Smooth muscle cell (in vitro differentiated cells): ENCODE data around the gene PPAT. TPM values are rescaled to one million over a fixed set of nuclear protein-coding genes. Genes with fewer than 3 reads are reported as not detected.
A peak's percentile ranks its signal among the peaks of the same experiment; 100 is the strongest.

Source experiments
- DNase-seq: peaks from one replicate; lab custom pipeline; 2025; ENCODE audit not compliant: unreplicated experiment; lab: John Stamatoyannopoulos, UW
- H2AFZ ChIP-seq: fragments of 200-600 bp; sonication (generic); 2 replicates; pipeline ENCODE4 v1.6.0; 2016; ENCODE audit warnings: antibody characterized with exemption, low read depth, mild to moderate bottlenecking
- H3F3A ChIP-seq: fragments of 200-600 bp; sonication (generic); 2 replicates; pipeline ENCODE4 v1.6.0; 2017; ENCODE audit warnings: antibody characterized with exemption, low read depth
- H3K27ac ChIP-seq: fragments of 200-600 bp; sonication (generic); 2 replicates; pipeline ENCODE4 v1.5.1; 2016; ENCODE audit warnings: low read depth, mild to moderate bottlenecking
- H3K27me3 ChIP-seq: fragments of 200-600 bp; sonication (generic); 2 replicates; pipeline ENCODE4 v1.6.1; 2016; ENCODE audit warnings: low read depth, mild to moderate bottlenecking
- H3K36me3 ChIP-seq: fragments of 200-600 bp; sonication (generic); 2 replicates; pipeline ENCODE4 v1.5.1; 2016; ENCODE audit warnings: low read depth
- H3K4me1 ChIP-seq: fragments of 200-600 bp; sonication (generic); 2 replicates; pipeline ENCODE4 v1.5.1; 2016; ENCODE audit warnings: low read depth
- H3K4me2 ChIP-seq: fragments of 200-600 bp; sonication (generic); 2 replicates; pipeline ENCODE4 v1.6.0; 2016; ENCODE audit warnings: mild to moderate bottlenecking
- H3K4me3 ChIP-seq: fragments of 200-600 bp; sonication (generic); 2 replicates; pipeline ENCODE4 v1.5.1; 2016; ENCODE audit warnings: mild to moderate bottlenecking
- H3K79me2 ChIP-seq: fragments of 200-600 bp; sonication (generic); 2 replicates; pipeline ENCODE4 v1.6.0; 2016; ENCODE audit warnings: low read depth, mild to moderate bottlenecking
- H3K9ac ChIP-seq: fragments of 200-600 bp; sonication (generic); 2 replicates; pipeline ENCODE4 v1.6.0; 2016; ENCODE audit warnings: low read depth
- H3K9me3 ChIP-seq: fragments of 200-600 bp; sonication (generic); replicated peaks from 2 replicates; pipeline ENCODE4 v1.5.1; 2016; ENCODE audit warnings: low read depth
- H4K20me1 ChIP-seq: fragments of 200-600 bp; sonication (generic); 2 replicates; pipeline ENCODE4 v1.6.0; 2016; ENCODE audit warnings: low read depth
- CTCF ChIP-seq: fragments of 200-600 bp; sonication (generic); IDR thresholded peaks from 2 replicates; pipeline ENCODE4 v1.5.1; 2017; ENCODE audit warnings: borderline replicate concordance, mild to moderate bottlenecking, antibody characterized with exemption; ENCODE audit not compliant: insufficient read depth, poor library complexity, severe bottlenecking
- WGBS: methylation state at CpG from one replicate; pipeline ENCODE4 v1.1.7; 2016; ENCODE audit warnings: low lambda C conversion rate; 5-methylcytosine and 5-hydroxymethylcytosine counted together
- polyA plus RNA-seq: library from polyadenylated mRNA; unstranded; fragments of >200 nt; fragmentation: Nextera tagmentation; extraction: Ambion mirVana; gene quantifications from 2 replicates; pipeline ENCODE4 v1.2.1, GENCODE V29; 2016
- total RNA-seq: library from RNA; depleted of rRNA; stranded (reverse); fragments of >200 nt; gene quantifications from 2 replicates; pipeline ENCODE4 v1.2.3, GENCODE V29; 2014

Gene PPAT
- total and polyA plus RNA-seq, 2 experiments from 2014 or later: 11.6 to 26.8 TPM

- Histone ChIP-seq H3K4me2 (peak overlapping the region; percentile 88), H4K20me1 (peaks cover 13% of the 10 kb centered on the region), H3K27ac (peak overlapping the region; percentile 95), H3F3A (peaks cover 19% of the 10 kb centered on the region), H3K9me3 (no peaks in the 10 kb centered on the region), H3K27me3 (no peaks in the 10 kb centered on the region), H3K4me3 (no peak overlapping the region), H3K79me2 (peaks cover 49% of the 10 kb centered on the region), H3K4me1 (peaks cover 21% of the 10 kb centered on the region), H2AFZ (no peak overlapping the region), H3K9ac (no peak overlapping the region), H3K36me3 (peaks cover under 1% of the 10 kb centered on the region)
- no peak for TF ChIP-seq CTCF
- no peak for DNase-seq
- 91% methylated on average over 3 of the region's 3 CpGs for WGBS
These were observed 29.2 kb upstream of the PPAT start for GRCh38 chr4:56464581-56464980.

- peaks cover 6% of the 10 kb centered on the region for H4K20me1 ChIP-seq
- H3K4me2 ChIP-seq: no peak overlapping the region
- no peak overlapping the region for H3K27ac ChIP-seq
- no peaks in the 10 kb centered on the region for H3K9me3 ChIP-seq
- peaks cover 42% of the 10 kb centered on the region for H3K79me2 ChIP-seq
- peaks cover 9% of the 10 kb centered on the region for H3K36me3 ChIP-seq
- no peak overlapping the region for H2AFZ ChIP-seq
- no peak overlapping the region for H3K4me3 ChIP-seq
- H3K4me1 ChIP-seq: peaks cover 14% of the 10 kb centered on the region
- no peak overlapping the region for H3K9ac ChIP-seq
- no peaks in the 10 kb centered on the region for H3K27me3 ChIP-seq
- H3F3A ChIP-seq: peaks cover 19% of the 10 kb centered on the region
- WGBS: 93% methylated on average over 5 of the region's 5 CpGs
- no peak for TF ChIP-seq CTCF
- no peak for DNase-seq
These were observed 28.3 kb upstream of the PPAT start for GRCh38 chr4:56463711-56464110.

GRCh38 chr4:56462157-56462556 is 26.7 kb upstream of the PPAT start:
- no peak for TF ChIP-seq CTCF
- peaks cover 36% of the 10 kb centered on the region for H3K79me2 ChIP-seq
- no peak for DNase-seq
- H3K27me3 ChIP-seq: no peaks in the 10 kb centered on the region
- H3K36me3 ChIP-seq: peaks cover 13% of the 10 kb centered on the region
- no peak overlapping the region for H3K27ac ChIP-seq
- H3K9me3 ChIP-seq: no peaks in the 10 kb centered on the region
- peaks cover 19% of the 10 kb centered on the region for H3F3A ChIP-seq
- no peak overlapping the region for H3K9ac ChIP-seq
- H3K4me2 ChIP-seq: no peak overlapping the region
- no peak overlapping the region for H2AFZ ChIP-seq
- peaks cover 11% of the 10 kb centered on the region for H3K4me1 ChIP-seq
- H4K20me1 ChIP-seq: no peaks in the 10 kb centered on the region
- H3K4me3 ChIP-seq: no peak overlapping the region

GRCh38 chr4:56460085-56460484 is 24.7 kb upstream of the PPAT start:
- no peak overlapping the region for H2AFZ ChIP-seq
- H3K4me3 ChIP-seq: no peak overlapping the region
- H3K4me1 ChIP-seq: no peaks in the 10 kb centered on the region
- H3K9ac ChIP-seq: no peak overlapping the region
- H3K27me3 ChIP-seq: no peaks in the 10 kb centered on the region
- peaks cover 13% of the 10 kb centered on the region for H3K36me3 ChIP-seq
- no peaks in the 10 kb centered on the region for H3K9me3 ChIP-seq
- 60% methylated on average over 3 of the region's 3 CpGs for WGBS
- no peak for DNase-seq
- H3K27ac ChIP-seq: peak overlapping the region; percentile 54
- H3F3A ChIP-seq: peaks cover 15% of the 10 kb centered on the region
- no peaks in the 10 kb centered on the region for H4K20me1 ChIP-seq
- no peak for TF ChIP-seq CTCF
- peaks cover 26% of the 10 kb centered on the region for H3K79me2 ChIP-seq
- H3K4me2 ChIP-seq: no peak overlapping the region
